Spleen (tissue), 11 donors: ENCODE data around the gene UBE2G1. TPM values are rescaled to one million over a fixed set of nuclear protein-coding genes. Genes with fewer than 3 reads are reported as not detected.

Experiments used
- DNase-seq: peaks from one replicate; pipeline ENCODE4 v3.0.0-alpha.2; 2020
- H3K27ac ChIP-seq, 8 donors: fragments of 200-600 bp; sonication (generic) in 7 of 8; 1 replicate in 4 of 8; 2 replicates in 4 of 8; pipeline versions ENCODE4 v1.5.0 to v1.8.0; 2016 to 2021; ENCODE audit warnings: inconsistent platforms in 4 of 8, mild to moderate bottlenecking in 4 of 8, moderate library complexity in 1 of 8
- H3K27me3 ChIP-seq, 7 donors: fragments of 200-600 bp; sonication (generic) in 6 of 7; replicated peaks in 1 of 7; 1 replicate in 4 of 7; 2 replicates in 3 of 7; pipeline versions ENCODE4 v1.5.0 to v1.8.0; 2016 to 2021; ENCODE audit warnings: inconsistent platforms in 3 of 7, mild to moderate bottlenecking in 1 of 7
- H3K36me3 ChIP-seq, 6 donors: fragments of 200-600 bp; sonication (generic) in 5 of 6; 1 replicate in 4 of 6; 2 replicates in 2 of 6; pipeline versions ENCODE4 v1.5.0 to v1.8.0; 2016 to 2021; ENCODE audit warnings: inconsistent platforms in 2 of 6
- H3K4me1 ChIP-seq, 6 donors: fragments of 200-600 bp; sonication (generic) in 5 of 6; 1 replicate in 3 of 6; 2 replicates in 3 of 6; pipeline versions ENCODE4 v1.5.0 to v1.8.0; 2016 to 2021; ENCODE audit warnings: inconsistent platforms in 3 of 6
- H3K4me3 ChIP-seq, 8 donors: fragments of 200-600 bp; sonication (generic) in 7 of 8; 1 replicate in 4 of 8; 2 replicates in 4 of 8; pipeline versions ENCODE4 v1.5.0 to v1.8.0; 2016 to 2021; ENCODE audit warnings: inconsistent platforms in 4 of 8, mild to moderate bottlenecking in 4 of 8, moderate library complexity in 2 of 8
- H3K9me3 ChIP-seq, 8 donors: fragments of 200-600 bp; sonication (generic) in 7 of 8; 1 replicate in 4 of 8; 2 replicates in 4 of 8; pipeline versions ENCODE4 v1.5.0 to v1.8.0; 2016 to 2021; ENCODE audit warnings: inconsistent platforms in 4 of 8
- POLR2A ChIP-seq, 3 donors: fragments of 450-650 bp; IDR thresholded peaks; one replicate each; pipeline ENCODE4 v1.5.1; 2017; ENCODE audit warnings: antibody characterized with exemption in 3 of 3, mild to moderate bottlenecking in 1 of 3
- POLR2AphosphoS5 ChIP-seq, 3 donors: sonication (generic); formaldehyde crosslinking; IDR thresholded peaks; one replicate each; pipeline ENCODE4 v1.5.1; 2017; ENCODE audit warnings: antibody characterized with exemption in 3 of 3
- WGBS, 5 donors: extraction: QIAGEN DNeasy Blood & Tissue Kit in 3 of 5; methylation state at CpG; one replicate each; pipeline versions ENCODE4 v1.1.5 to v1.1.7; 2013 to 2018; 5-methylcytosine and 5-hydroxymethylcytosine counted together
- intact Hi-C: fragments of 100-400 bp; cut with DNase I; formaldehyde crosslinking; loops from one replicate; pipeline ENCODE4 v1.15.0; 2023; ENCODE audit warnings: low total_unique reads
- polyA plus RNA-seq, 3 donors: library from polyadenylated mRNA; stranded (reverse); fragments of 200-250 nt; gene quantifications; one replicate each; pipeline ENCODE4 v1.2.1, GENCODE V29; 2013
- total RNA-seq, 7 donors: library from RNA; depleted of rRNA in 3 of 7; stranded (reverse); fragments of >200 nt in 3 of 7; fragmentation: NEBNext Ultra II Directional in 4 of 7; extraction: Animal tissue kit (Norgen Biotek cat#: 25700) in 4 of 7; gene quantifications; one replicate each; pipeline versions ENCODE4 v1.1.0 to v1.2.1, GENCODE V29; 2016 to 2021
- TF ChIP-seq, protein P1 (sequence below), 11 experiments: fragments of 200-600 bp in 7 of 11; fragments of 450-650 bp in 4 of 11; sonication (generic) in 4 of 11; IDR thresholded peaks in 8 of 11; conservative IDR thresholded peaks in 3 of 11; 1 replicate in 7 of 11; 2 replicates in 4 of 11; pipeline versions ENCODE4 v1.4.0 to v1.8.0; 2016 to 2021; ENCODE audit warnings: antibody characterized with exemption in 11 of 11, inconsistent platforms in 4 of 11, mild to moderate bottlenecking in 1 of 11
- donor health status: healthy with polysubstance abuse.
- donor health status: DM: no; HTN: no; CAD: no; lungs with moderate emphysema.
- donor health status: DM: no; HTN: no; CAD: no.
- donor health status: Bipolar disorder and iron deficiency.
- donor health status: healthy.
- donor health status: DM: no; HTN: no; CAD: no.
- donor health status: DM: yes; HTN: yes; CAD: no.

Gene UBE2G1
- total and polyA plus RNA-seq, 10 donors = 10.7 to 59.7 (median 54.1) TPM

DNA sequence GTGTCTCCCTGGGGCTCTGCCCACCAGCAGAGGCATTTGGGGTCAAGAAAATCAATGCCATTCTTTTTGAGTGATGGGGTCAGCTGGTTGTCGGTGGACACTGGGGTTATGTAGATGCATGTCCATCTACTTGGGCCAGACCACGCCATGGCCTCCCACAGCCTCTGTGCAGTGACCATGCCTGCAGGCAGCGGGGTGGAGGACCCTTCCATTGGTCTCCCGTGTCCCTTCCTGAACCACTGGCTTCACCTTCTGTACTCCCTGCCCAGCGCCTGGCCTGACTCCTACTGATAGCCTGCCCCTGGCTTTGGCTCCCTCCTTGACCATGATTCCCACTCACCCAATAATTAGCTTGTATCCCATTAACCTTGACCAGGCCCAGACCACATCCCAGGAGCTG lies 39.2 kb upstream of the UBE2G1 start:
- DNase-seq = no peak
- H3K4me1 ChIP-seq = no peaks in the 10 kb centered on the region
- TF ChIP-seq POLR2A (IDR thresholded peaks at IDR 0.05) (no peak), POLR2AphosphoS5 (IDR thresholded peaks at IDR 0.05) (no peak)
- TF ChIP-seq, protein P1, sequence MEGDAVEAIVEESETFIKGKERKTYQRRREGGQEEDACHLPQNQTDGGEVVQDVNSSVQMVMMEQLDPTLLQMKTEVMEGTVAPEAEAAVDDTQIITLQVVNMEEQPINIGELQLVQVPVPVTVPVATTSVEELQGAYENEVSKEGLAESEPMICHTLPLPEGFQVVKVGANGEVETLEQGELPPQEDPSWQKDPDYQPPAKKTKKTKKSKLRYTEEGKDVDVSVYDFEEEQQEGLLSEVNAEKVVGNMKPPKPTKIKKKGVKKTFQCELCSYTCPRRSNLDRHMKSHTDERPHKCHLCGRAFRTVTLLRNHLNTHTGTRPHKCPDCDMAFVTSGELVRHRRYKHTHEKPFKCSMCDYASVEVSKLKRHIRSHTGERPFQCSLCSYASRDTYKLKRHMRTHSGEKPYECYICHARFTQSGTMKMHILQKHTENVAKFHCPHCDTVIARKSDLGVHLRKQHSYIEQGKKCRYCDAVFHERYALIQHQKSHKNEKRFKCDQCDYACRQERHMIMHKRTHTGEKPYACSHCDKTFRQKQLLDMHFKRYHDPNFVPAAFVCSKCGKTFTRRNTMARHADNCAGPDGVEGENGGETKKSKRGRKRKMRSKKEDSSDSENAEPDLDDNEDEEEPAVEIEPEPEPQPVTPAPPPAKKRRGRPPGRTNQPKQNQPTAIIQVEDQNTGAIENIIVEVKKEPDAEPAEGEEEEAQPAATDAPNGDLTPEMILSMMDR (IDR thresholded peaks at IDR 0.05 in 8 of 11, conservative IDR thresholded peaks at IDR 0.05 in 3 of 11) = no peak
- H3K36me3 ChIP-seq = no peaks in the 10 kb centered on the region
- no peak overlapping the region for H3K4me3 ChIP-seq
- intact Hi-C loops = no loop called here
- no peaks in the 10 kb centered on the region for H3K27me3 ChIP-seq
- H3K9me3 ChIP-seq = no peaks in the 10 kb centered on the region
- WGBS, 5 donors = 86 to 100% (median 93%) methylated on average over 3 to 5 of the region's 5 CpGs
- no peak overlapping the region for H3K27ac ChIP-seq

DNA sequence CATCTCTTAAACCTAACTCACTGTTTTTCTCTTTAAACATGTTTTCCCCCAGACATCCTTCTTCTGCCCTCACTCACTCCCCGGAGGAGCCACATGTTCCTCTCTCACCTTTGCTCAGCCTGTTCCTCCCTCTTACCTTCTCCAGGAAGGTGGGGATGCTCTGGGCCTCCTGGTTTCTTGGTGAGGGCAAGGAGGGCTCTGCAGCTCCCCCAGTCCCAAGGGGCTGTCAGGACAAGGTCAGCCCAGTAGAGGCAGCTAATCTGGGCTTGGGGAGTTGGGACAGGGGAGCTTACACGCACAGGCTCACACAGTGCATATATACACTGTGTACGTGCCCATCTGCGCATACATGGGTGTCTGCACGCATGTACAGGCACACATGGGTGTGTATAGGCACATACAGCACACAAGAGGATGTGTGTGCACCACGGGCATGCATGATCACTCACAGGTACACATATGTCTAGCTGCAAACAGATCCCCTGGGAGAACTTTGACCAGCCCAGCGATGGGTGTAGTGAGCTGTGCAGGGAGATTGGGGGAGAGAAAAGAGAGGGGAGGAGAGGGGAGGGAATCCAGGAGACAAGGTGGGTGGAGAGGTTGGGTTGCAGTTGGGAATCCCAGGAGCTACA lies 38.7 kb upstream of the UBE2G1 start:
- H3K27ac ChIP-seq = no peak overlapping the region
- H3K4me1 ChIP-seq = no peaks in the 10 kb centered on the region
- WGBS, 5 donors = 74 to 90% (median 83%) methylated on average over 5 to 7 of the region's 7 CpGs
- H3K27me3 ChIP-seq = no peaks in the 10 kb centered on the region
- intact Hi-C loops = no loop called here
- no peaks in the 10 kb centered on the region for H3K9me3 ChIP-seq
- no peak for DNase-seq
- TF ChIP-seq POLR2A (IDR thresholded peaks at IDR 0.05) (no peak), POLR2AphosphoS5 (IDR thresholded peaks at IDR 0.05) (no peak)
- TF ChIP-seq, protein P1 (IDR thresholded peaks at IDR 0.05 in 8 of 11, conservative IDR thresholded peaks at IDR 0.05 in 3 of 11) = no peak
- no peaks in the 10 kb centered on the region for H3K36me3 ChIP-seq
- no peak overlapping the region for H3K4me3 ChIP-seq

DNA sequence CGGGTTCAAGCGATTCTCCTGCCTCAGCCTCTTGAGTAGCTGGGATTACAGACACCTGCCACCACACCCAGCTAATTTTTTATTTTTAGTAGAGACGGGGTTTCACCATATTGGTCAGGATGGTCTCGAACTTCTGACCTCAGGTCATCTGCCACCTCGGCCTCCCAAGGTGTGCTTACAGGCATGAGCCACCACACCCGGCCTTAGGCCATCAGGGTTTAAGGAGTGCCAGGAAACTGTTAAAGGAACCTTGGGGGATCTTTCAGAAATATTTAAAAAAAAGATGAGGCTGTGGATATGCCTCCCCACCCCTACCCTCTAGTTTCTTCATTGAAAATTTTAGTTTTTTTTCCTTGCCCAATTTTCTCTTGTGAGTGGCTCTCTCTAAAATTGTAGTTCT lies 31.4 kb upstream of the UBE2G1 start:
- DNase-seq = no peak
- 77 to 88% (median 85%) methylated on average over 6 of the region's 6 CpGs for WGBS, 5 donors
- intact Hi-C loops = no loop called here

DNA sequence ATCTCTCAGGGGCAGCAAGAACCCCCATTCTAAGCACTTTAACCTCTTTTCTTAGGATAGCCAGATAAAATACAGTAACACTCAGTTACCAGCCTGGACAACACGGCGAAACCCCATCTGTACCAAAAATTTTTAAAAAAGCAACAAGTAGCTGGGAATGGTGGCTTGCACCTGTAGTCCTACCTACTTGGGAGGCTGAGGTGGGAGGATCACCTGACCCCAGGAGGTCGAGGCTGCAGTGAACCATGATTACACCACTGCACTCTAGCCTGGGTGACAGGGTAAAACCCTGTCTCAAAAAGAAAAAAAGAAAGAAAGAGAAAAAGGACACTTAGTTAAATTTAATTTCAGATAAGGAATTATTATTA lies 28.6 kb upstream of the UBE2G1 start:
- H3K27me3 ChIP-seq = no peaks in the 10 kb centered on the region

More for the DNA sequence above, 31.4 kb upstream of the UBE2G1 start:
- no peak overlapping the region for H3K27ac ChIP-seq
- H3K9me3 ChIP-seq = no peaks in the 10 kb centered on the region
- H3K4me3 ChIP-seq = no peak overlapping the region
- no peaks in the 10 kb centered on the region for H3K27me3 ChIP-seq
- H3K36me3 ChIP-seq = no peaks in the 10 kb centered on the region
- H3K4me1 ChIP-seq = peaks cover 0 to 29% (median 14%) of the 10 kb centered on the region in 6 donors
- TF ChIP-seq POLR2AphosphoS5 (IDR thresholded peaks at IDR 0.05) (no peak), POLR2A (IDR thresholded peaks at IDR 0.05) (no peak)
- TF ChIP-seq, protein P1 (IDR thresholded peaks at IDR 0.05 in 8 of 11, conservative IDR thresholded peaks at IDR 0.05 in 3 of 11) = no peak

More for the DNA sequence above, 28.6 kb upstream of the UBE2G1 start:
- 85 to 91% (median 87%) methylated on average over 3 of the region's 3 CpGs for WGBS, 5 donors
- H3K36me3 ChIP-seq = no peaks in the 10 kb centered on the region
- no peak overlapping the region for H3K4me3 ChIP-seq
- intact Hi-C loops = no loop called here
- DNase-seq = no peak
- H3K4me1 ChIP-seq = peaks cover 0 to 29% (median 14%) of the 10 kb centered on the region in 6 donors
- peak overlapping the region in 1 of 8 donors; percentile 76 for H3K27ac ChIP-seq
- TF ChIP-seq POLR2AphosphoS5 (IDR thresholded peaks at IDR 0.05) (no peak), POLR2A (IDR thresholded peaks at IDR 0.05) (no peak)
- TF ChIP-seq, protein P1 (IDR thresholded peaks at IDR 0.05 in 8 of 11, conservative IDR thresholded peaks at IDR 0.05 in 3 of 11) = no peak
- no peaks in the 10 kb centered on the region for H3K9me3 ChIP-seq
